GM12891 (cell line): ENCODE measurements around the gene ELF2.

ENCODE experiments used
- PAX5 ChIP-seq: IDR thresholded peaks from 2 replicates; pipeline ENCODE4 v1.6.1; 2011; ENCODE audit warnings: low read length, moderate library complexity, mild to moderate bottlenecking; ENCODE audit not compliant: insufficient read depth, severe bottlenecking
- POLR2A ChIP-seq: IDR thresholded peaks from 2 replicates; pipeline ENCODE4 v1.6.1; 2011; ENCODE audit warnings: low read depth, low read length, control low read depth
- POLR2AphosphoS5 ChIP-seq: IDR thresholded peaks from 2 replicates; pipeline ENCODE4 v1.6.1; 2011; ENCODE audit warnings: low read depth, low read length, control low read depth
- POU2F2 ChIP-seq: IDR thresholded peaks from 2 replicates; pipeline ENCODE4 v1.6.1; 2011; ENCODE audit warnings: low read depth, mild to moderate bottlenecking, control low read depth, low read length, moderate library complexity
- SPI1 ChIP-seq: IDR thresholded peaks from 2 replicates; pipeline ENCODE4 v1.6.1; 2011; ENCODE audit warnings: low read depth, low read length, control low read depth
- TAF1 ChIP-seq: IDR thresholded peaks from 2 replicates; pipeline ENCODE4 v1.6.1; 2011; ENCODE audit warnings: low read depth, low read length, control low read depth

DNA sequence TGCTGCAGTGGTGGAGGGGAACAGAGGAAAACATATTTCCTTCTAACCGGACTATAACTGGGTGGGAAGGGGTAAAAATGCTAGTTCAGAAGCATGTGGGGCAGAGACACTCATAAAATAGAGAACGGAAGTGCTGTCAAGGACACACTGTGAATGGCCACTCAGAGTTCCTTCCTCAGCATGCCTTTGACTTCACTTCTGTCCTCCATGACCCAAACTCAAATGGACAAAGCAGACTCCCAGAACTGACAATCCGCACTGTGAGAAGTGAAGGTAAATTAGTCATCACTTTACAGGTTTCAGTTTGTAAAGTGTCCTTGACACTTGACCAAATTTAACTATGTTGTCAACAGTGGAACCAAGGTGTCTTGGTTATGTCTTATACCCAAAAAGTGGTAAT is 30.2 kb upstream of the ELF2 start:
- no peak for TF ChIP-seq POLR2AphosphoS5
- TF ChIP-seq POLR2A = no peak
- TF ChIP-seq POU2F2 = no peak
- no peak for TF ChIP-seq TAF1
- no peak for TF ChIP-seq PAX5
- no peak for TF ChIP-seq SPI1
